HL-60 (cell line): ENCODE data around the gene PRSS56.

Source experiments
- CTCF ChIP-seq: IDR thresholded peaks from one replicate; pipeline ENCODE4 v1.5.1; 2011; ENCODE audit warnings: low read length, control low read depth, inconsistent platforms; ENCODE audit not compliant: insufficient read depth
- GABPA ChIP-seq: IDR thresholded peaks from 2 replicates; pipeline ENCODE4 v1.6.1; 2012; ENCODE audit warnings: low read depth
- POLR2AphosphoS5 ChIP-seq: IDR thresholded peaks from 2 replicates; pipeline ENCODE4 v1.6.1; 2012; ENCODE audit warnings: low read depth
- REST ChIP-seq: IDR thresholded peaks from 2 replicates; pipeline ENCODE4 v1.6.1; 2012; ENCODE audit warnings: low read depth; ENCODE audit not compliant: insufficient replicate concordance
- SPI1 ChIP-seq: IDR thresholded peaks from 2 replicates; pipeline ENCODE4 v1.6.1; 2012; ENCODE audit warnings: low read depth, mild to moderate bottlenecking, borderline replicate concordance

GRCh38 chr2:232508251-232508650 is 11.9 kb upstream of the PRSS56 start:
- TF ChIP-seq GABPA (no peak), REST (no peak), POLR2AphosphoS5 (no peak), CTCF (no peak), SPI1 (no peak)
